Measurements from ENCODE around the gene WSCD1.

WSCD1 gene

GRCh38 chr17:6064868-6065267 is 5.3 kb upstream of the WSCD1 start:
- no peak for DNase-seq

- DNase-seq = no peak
Measured at GRCh38 chr17:6065351-6065750, 4.8 kb upstream of the WSCD1 start.

DNA sequence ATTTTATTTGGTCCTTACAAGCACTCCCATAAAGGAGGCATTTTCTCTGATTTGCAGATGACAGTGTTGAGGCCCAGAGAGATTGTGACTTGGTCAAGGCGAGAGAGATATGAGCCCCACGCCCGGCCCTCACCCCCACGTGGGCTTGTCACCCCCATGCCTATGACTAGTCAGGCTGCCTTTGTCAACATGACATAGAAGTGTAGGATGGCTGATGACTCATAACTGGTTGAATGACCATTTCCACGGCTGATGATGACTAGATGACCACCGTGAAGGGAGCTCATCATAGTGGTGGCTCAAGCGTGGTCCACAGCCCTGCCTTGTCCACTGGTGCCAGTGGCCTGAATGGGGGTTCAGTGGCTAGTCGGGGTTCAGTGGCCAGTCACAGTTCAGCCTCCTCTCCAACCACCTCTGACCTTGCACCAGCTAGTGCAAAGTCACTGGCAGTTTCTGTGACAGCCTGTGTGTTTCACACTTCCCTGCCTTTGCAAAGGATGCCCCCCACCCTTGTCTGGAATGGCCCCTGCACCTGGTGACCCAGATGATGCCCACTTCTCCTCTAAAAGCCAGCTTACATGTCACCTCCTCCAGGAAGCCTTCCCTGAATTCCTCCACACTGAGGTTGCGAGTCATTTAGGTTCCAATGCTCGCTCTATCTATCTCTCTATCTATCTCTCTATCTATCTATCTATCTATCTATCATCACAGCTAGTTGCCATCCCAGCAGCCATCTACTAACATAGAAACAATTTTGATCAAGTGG is 3.8 kb upstream of the WSCD1 start:
- DNase-seq = no peak

- no peak for DNase-seq
Measured at GRCh38 chr17:6067060-6067459, 3.1 kb upstream of the WSCD1 start.

- DNase-seq = no peak
Measured at GRCh38 chr17:6070430-6070912, 292 bp downstream of the WSCD1 start.

GRCh38 chr17:6070913-6071511 is 833 bp downstream of the WSCD1 start:
- peak in 1 of 2 experiments; percentile 23 for DNase-seq

DNA sequence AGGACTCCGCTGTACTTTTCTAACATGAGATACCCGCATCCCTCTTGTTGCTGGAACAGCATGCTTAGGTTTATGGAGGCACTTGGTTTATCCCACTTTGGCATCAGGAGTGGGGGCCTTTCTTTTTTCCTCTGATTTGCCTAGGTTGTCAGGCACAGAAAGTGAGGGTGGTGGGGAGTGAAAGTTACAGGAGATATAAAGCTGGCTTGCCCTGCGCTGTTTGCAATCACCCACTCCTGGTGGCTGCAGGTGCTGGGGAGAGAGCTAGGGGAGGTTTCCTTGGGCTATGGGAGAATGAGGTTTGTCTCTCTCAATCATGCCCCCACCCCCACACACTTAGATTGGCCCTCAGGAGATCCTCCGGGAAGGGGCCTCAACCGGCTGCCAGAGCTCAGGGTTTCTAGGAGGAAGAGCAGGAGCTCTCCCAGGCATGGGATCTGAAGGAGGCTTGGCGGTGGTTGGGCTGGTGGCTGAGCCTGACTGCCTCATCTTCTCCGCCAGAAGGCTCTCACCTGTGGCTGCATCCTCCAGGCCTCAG is 1.4 kb downstream of the WSCD1 start:
- no peak for DNase-seq

DNA sequence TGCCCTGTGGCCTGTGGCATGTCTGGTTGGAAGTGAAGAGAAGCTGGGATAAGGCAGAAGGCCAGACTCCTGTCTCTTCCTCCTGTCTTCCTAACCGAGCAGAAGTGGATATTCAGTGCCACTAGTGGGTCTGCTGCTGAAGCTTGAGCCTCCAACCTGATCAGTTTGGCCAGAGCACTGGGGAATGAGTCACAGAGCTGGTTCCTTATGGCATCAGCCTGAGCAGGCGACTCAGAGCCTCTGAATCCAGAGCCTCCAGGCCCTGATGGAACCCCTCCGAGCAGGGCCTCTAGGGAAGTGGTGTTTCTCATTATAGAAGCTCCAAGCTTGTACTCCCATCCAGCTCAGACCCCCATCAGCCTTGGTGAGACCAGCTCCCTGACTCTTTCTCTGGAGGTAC is 2.0 kb downstream of the WSCD1 start:
- no peak for DNase-seq

DNA sequence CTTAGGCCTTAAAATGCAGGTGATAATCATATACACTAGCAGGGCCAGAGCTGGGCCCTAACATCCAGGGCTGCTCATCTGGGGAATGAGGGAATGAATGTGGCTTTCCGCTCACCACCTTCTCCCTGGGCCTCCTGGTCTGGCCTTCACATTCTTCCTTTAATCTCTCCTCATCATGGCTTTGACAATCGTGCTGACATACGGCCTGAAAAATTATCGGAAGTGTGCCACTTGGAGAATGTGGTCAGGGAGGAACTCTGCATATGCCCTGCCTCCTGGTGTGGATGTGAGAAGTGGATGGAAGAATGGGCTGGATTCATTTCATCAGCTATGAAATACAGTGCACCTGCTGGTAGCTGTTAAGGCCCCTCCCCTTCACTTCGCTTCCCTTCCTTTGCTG is 2.4 kb downstream of the WSCD1 start:
- no peak for DNase-seq

DNA sequence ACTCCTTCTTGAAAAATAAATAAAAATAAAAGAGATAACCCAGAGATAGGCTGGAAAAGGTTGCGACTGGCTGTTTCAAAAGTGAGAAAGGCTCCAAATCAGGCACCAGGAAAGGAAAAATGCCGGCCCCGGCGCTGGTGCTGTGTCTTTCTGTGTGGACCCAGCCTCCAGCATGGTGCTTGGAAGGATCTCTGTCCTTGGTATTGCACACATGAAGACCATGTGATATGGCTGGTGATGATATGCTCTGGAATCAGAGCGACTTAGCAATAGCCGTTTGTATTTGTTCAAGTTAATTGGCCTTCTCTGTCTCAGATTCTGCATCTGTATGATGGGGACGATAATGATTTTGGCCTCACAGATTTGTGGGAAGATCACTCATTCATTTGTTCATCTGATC is 3.4 kb downstream of the WSCD1 start:
- DNase-seq = no peak

GRCh38 chr17:6075050-6075449 is 4.9 kb downstream of the WSCD1 start:
- DNase-seq = no peak

GRCh38 chr17:6075845-6076244 is 5.7 kb downstream of the WSCD1 start:
- no peak for DNase-seq

GRCh38 chr17:6077752-6078151 is 7.6 kb downstream of the WSCD1 start:
- no peak for DNase-seq

GRCh38 chr17:6078458-6078871 is 8.3 kb downstream of the WSCD1 start:
- no peak for DNase-seq

DNA sequence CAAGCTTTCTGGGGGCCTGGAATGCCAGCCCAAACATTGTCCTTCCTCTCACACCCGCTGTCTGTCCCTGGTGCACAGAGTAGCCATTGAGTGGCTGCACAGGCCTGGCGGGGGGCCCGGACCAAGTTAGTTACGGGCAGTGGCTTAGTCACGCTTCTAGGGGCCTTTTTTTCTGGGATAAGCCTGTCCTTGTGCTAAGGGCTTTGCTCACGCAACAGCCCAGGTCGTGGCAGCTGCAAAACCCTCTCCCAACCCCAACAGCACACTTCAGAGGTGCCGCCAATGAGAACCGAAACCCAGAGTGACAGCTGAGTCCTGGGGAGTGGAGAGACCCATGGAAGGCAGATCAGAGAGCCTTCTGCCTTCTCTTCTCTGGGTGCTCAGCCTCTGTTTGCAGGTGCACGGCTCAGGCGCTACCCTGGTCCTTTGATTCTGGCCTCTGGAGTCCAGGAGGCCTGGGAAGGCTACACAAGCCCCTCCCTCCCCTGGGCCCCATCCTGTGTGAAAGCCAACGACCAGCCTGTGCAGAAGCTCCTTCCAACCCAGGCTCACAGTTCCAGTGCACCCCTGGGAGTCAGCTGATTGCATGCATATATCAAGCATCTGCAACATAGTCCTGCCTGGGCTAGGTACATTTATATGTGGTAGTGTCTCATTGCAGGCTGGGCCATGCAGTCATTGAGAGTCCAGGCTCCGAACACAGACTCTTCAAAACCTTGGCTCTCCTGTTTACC is 9.1 kb downstream of the WSCD1 start:
- DNase-seq = no peak

DNA sequence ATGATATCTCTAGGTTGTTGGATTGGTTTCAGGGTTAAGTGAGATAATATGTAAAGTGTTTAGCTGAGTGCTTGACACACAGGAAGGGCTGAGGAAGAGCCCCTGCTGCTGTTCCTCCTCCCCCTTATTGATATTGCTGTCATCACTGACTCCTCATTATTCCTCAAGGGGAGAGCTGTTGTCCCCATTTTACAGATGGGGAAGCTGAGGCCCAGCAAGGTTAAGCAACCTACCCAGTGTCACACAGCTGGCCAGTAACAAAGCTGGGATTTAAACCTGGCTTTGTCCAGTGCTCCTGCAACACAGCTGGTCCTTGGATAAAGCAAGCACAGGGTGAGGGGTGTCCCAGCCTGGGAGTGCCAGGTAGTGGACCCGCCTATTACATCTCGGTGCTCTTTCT is 9.8 kb downstream of the WSCD1 start:
- no peak for DNase-seq

GRCh38 chr17:6080711-6081430 is 10.7 kb downstream of the WSCD1 start:
- no peak for DNase-seq

- DNase-seq = no peak
Measured at GRCh38 chr17:6082335-6082734, 12.2 kb downstream of the WSCD1 start.

GRCh38 chr17:6084311-6085161 is 14.4 kb downstream of the WSCD1 start:
- no peak for DNase-seq

DNA sequence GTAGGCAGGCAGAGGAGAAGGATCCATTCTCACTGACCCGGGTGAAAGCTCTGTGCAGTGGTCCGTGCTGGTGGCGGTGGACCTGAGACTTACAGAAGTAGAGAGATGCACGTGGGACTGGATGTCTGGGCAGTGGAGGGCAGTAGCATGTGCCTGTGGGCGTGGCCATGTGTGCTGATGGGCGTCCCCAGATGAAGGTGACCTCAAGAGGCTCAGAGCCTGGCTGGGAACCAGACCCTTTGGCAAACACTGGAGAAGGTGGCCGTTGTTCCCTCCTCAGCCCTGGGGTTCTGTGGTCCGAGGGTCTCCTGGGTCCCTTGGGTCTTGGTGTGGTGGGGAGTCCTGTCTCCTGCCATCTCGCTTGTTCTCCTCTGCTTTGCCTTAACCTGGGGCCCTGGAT is 15.6 kb downstream of the WSCD1 start:
- no peak for DNase-seq

DNA sequence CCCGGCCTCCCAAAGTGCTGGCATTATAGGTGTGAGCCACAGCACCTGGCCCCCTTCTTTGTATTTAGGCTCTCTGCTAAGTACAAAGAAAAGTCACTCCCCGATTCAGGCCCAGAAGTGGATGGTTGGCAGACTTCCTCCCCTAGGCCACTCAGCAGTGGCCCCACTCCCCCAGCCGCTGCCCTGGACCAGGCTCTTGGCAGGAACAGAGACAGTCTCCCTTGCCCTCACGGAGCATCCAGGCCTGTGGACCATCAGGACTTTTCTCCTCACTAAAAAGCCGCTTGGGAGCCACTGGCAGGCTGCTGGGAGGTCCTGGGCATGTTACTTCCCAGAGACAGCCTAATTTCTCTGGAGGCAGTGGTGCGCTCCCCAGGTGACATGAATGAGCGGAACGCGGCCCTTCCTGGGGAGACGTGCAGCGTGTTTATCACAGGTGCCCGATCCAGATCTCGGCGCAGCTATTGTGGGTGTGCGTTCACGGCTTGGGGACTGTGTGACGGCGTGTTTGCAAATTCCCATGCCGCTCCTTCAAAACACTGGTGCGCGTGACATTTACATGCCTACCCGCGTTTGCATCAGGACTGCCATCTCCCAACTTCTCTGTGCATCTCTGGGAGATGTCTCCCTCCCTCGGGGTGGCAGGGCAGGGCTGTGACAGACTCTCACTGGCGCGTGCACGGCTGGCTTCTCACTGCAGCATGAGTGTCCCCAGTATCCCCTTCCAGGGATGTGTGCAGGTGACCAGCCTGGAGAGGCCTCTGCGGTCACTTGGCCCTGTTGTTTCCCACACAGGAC is 16.6 kb downstream of the WSCD1 start:
- DNase-seq = no peak

Measured in activated T-cell treated with anti-CD3 and anti-CD28 coated beads, Interleukin-2, amount 50 U/mL, for 48 hours (primary cell).